OCI-LY3 (cell line): Measurements from ENCODE around the gene KRT79.

ENCODE experiments used
- H2AFZ ChIP-seq: fragments of 200-600, 300-600 bp; shearing (Covaris generic); 2 replicates; pipeline ENCODE4 v1.6.0; 2014; ENCODE audit warnings: antibody characterized with exemption, low read depth, low read length
- H3K27ac ChIP-seq: fragments of 200-600, 300-600 bp; sonication (generic); 2 replicates; pipeline ENCODE4 v1.5.1; 2014; ENCODE audit warnings: mild to moderate bottlenecking, low read length, moderate library complexity, mixed read lengths
- H3K27me3 ChIP-seq: fragments of 200-600, 300-600 bp; sonication (generic); 2 replicates; pipeline ENCODE4 v1.6.1; 2014; ENCODE audit warnings: low read depth, low read length, mixed read lengths
- H3K36me3 ChIP-seq: fragments of 200-600, 300-600 bp; sonication (generic); replicated peaks from 2 replicates; pipeline ENCODE3; 2014; ENCODE audit warnings: low read depth, low read length, mixed read lengths
- H3K4me1 ChIP-seq: fragments of 300-600, 200-600 bp; sonication (generic); 2 replicates; pipeline ENCODE4 v1.6.1; 2014; ENCODE audit warnings: low read length, mixed read lengths
- H3K4me2 ChIP-seq: fragments of 200-600, 300-600 bp; sonication (generic); 2 replicates; pipeline ENCODE4 v1.6.1; 2014; ENCODE audit warnings: low read length, mixed read lengths
- H3K4me3 ChIP-seq: fragments of 300-600, 200-600 bp; sonication (generic); 2 replicates; pipeline ENCODE4 v1.5.1; 2014; ENCODE audit warnings: antibody characterized with exemption, mild to moderate bottlenecking, low read length, moderate library complexity
- H3K79me2 ChIP-seq: fragments of 300-600, 200-600 bp; shearing (Covaris generic); 2 replicates; pipeline ENCODE4 v1.6.1; 2014; ENCODE audit warnings: mild to moderate bottlenecking, low read length, mixed read lengths
- H3K9ac ChIP-seq: fragments of 300-600, 200-600 bp; shearing (Covaris generic); 2 replicates; pipeline ENCODE4 v1.6.0; 2014; ENCODE audit warnings: mild to moderate bottlenecking, low read length, moderate library complexity
- H3K9me3 ChIP-seq: fragments of 200-600, 300-600 bp; shearing (Covaris generic); 2 replicates; pipeline ENCODE4 v1.6.1; 2014; ENCODE audit warnings: low read length, mixed read lengths; ENCODE audit not compliant: insufficient read depth
- H4K20me1 ChIP-seq: fragments of 200-600, 300-600 bp; sonication (generic); 2 replicates; pipeline ENCODE4 v1.6.1; 2016; ENCODE audit warnings: low read length, mixed read lengths; ENCODE audit not compliant: insufficient read depth
- EZH2phosphoT487 ChIP-seq: fragments of 200-600 bp; shearing (Covaris generic); IDR thresholded peaks from 2 replicates; pipeline ENCODE4 v1.6.1; 2018; ENCODE audit warnings: antibody characterized with exemption, mixed run types, low read depth
- TF ChIP-seq, protein P1 (sequence below): fragments of 200-600, 300-600 bp; sonication (generic); IDR thresholded peaks from 2 replicates; pipeline ENCODE4 v1.5.1; 2014; ENCODE audit warnings: antibody characterized with exemption, low read length, low read depth

Gene KRT79

DNA sequence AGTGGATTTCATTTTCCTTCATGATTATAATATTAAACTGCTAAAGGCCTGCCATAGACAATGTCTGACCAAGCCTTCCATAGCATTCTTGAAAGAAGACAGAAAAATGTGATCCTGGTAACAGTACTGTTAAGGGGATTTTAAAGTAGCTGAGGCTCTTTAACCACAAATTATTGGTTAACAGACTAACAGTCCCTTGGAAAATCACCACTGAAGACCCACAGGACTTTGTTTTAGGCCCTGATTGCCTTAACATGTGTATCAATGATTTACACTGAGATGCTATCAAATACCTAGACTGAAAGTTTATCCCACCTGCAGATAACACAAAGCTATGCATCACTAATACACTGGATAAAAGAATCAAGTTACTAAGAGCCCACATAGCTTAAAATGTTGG, 6.0 kb downstream of the KRT79 start:
- H3K4me2 ChIP-seq, result no peak overlapping the region

DNA sequence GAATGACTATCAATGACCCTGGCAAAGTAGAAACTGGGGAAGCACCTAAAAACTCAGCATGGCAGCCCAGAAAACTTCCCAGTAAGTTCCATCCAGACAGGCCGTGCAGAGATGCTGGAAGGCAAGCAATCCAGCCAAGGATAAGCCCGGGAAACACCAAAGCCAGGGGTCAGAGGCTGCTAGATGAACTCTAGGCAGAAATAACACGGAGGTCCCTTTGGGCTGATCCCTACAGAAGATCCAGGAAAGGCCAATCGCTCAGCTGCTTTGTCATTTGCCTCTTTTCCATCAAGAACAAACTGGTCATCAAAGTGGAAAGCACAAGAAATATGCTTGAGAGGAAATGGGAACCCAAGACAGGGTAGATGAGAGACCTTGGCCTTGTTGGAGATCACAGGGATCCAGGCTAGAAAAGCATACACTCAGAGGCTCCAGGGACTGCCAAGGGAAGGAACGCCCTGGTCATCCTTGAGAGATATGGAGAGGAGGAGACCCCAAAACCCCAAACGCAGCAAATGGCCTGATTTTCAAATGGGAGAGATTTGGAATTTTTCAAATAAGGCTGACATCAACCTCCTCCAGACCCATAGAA, 6.5 kb downstream of the KRT79 start:
- Histone ChIP-seq H2AFZ (no peak overlapping the region), H3K4me1 (no peaks in the 10 kb centered on the region), H3K9ac (no peak overlapping the region), H3K9me3 (no peaks in the 10 kb centered on the region), H3K4me2 (no peak overlapping the region), H3K27ac (no peak overlapping the region), H3K79me2 (no peaks in the 10 kb centered on the region), H3K27me3 (peaks cover 25% of the 10 kb centered on the region), H4K20me1 (no peaks in the 10 kb centered on the region), H3K4me3 (no peak overlapping the region), H3K36me3 (no peaks in the 10 kb centered on the region)
- TF ChIP-seq, protein P1, sequence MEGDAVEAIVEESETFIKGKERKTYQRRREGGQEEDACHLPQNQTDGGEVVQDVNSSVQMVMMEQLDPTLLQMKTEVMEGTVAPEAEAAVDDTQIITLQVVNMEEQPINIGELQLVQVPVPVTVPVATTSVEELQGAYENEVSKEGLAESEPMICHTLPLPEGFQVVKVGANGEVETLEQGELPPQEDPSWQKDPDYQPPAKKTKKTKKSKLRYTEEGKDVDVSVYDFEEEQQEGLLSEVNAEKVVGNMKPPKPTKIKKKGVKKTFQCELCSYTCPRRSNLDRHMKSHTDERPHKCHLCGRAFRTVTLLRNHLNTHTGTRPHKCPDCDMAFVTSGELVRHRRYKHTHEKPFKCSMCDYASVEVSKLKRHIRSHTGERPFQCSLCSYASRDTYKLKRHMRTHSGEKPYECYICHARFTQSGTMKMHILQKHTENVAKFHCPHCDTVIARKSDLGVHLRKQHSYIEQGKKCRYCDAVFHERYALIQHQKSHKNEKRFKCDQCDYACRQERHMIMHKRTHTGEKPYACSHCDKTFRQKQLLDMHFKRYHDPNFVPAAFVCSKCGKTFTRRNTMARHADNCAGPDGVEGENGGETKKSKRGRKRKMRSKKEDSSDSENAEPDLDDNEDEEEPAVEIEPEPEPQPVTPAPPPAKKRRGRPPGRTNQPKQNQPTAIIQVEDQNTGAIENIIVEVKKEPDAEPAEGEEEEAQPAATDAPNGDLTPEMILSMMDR, result no peak
- TF ChIP-seq EZH2phosphoT487, result no peak

More for the DNA sequence above, 6.0 kb downstream of the KRT79 start:
- Histone ChIP-seq H3K27ac (no peak overlapping the region), H3K4me1 (no peaks in the 10 kb centered on the region), H3K27me3 (peaks cover 24% of the 10 kb centered on the region), H3K4me3 (no peak overlapping the region), H4K20me1 (no peaks in the 10 kb centered on the region), H3K9ac (no peak overlapping the region), H3K36me3 (no peaks in the 10 kb centered on the region), H3K79me2 (no peaks in the 10 kb centered on the region), H2AFZ (no peak overlapping the region), H3K9me3 (no peaks in the 10 kb centered on the region)
- TF ChIP-seq EZH2phosphoT487, result no peak
- TF ChIP-seq, protein P1, result no peak

DNA sequence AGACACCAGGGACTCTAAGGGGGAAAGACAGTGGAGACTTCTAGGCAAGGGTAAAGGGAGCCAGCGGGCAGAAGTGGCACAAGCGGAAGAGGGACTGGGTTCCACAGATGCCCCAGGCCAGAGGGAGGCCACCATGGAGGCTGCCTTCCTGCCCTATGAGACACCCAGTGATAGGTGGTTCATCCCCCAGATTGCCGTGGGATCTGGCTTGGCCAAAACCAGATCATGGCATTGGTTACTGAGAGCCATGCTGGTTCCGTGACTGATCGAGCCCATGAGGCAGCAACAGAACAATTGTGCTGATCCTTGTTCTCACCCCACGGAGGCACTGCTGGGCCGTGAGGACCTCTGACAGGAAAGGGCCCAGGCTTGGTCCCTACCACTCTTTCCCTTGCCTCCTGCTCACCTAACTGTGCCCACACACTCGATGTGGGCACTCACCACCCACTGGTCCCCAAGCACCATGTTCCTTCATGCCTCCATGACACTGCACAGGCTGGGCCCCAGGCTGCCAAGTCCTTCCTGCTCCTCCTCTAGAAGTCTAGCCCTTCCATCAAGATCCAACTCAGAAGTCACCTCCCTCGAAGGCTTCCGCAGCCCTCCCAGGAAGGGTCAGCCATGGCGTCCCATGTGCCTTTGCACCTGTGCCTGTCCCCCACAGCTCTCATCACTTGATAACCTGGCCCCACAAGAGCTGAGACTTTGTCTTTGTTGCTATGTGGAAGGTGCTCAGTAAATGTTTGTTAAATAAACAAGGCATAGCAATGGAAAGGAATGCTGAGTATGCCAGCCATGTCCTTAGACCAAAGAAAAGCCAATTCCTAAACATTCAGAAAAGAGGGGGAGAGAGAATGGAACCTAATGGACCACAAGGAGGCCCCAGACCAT, 7.3 kb downstream of the KRT79 start:
- TF ChIP-seq, protein P1, result no peak
- no peak for TF ChIP-seq EZH2phosphoT487
- Histone ChIP-seq H3K4me3 (no peak overlapping the region), H3K4me1 (no peaks in the 10 kb centered on the region), H3K27me3 (peaks cover 28% of the 10 kb centered on the region), H3K9ac (no peak overlapping the region), H3K36me3 (no peaks in the 10 kb centered on the region), H3K9me3 (no peaks in the 10 kb centered on the region), H3K4me2 (no peak overlapping the region), H3K27ac (no peak overlapping the region), H2AFZ (no peak overlapping the region), H4K20me1 (no peaks in the 10 kb centered on the region), H3K79me2 (no peaks in the 10 kb centered on the region)

DNA sequence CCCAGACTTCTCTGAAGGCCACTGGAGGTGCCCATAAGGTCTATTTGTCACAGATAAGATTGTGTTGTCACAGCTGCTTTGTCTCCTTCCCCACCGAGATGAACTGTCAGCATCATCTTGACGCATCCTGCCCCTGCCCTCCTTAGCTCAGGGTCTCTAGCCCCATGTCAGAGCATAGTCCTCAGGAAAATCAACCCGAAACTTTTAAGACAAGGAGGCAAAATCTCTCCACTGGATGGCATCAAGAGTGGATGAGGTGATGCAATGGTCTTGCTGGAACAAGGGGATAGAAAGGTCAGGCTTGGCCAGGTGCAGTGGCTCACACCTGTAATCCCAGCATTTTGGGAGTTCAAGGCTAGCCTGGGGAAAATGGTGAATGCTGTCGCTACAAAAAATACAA, 8.2 kb downstream of the KRT79 start:
- Histone ChIP-seq H3K9ac (no peak overlapping the region), H2AFZ (no peak overlapping the region), H4K20me1 (no peaks in the 10 kb centered on the region), H3K4me3 (no peak overlapping the region), H3K4me2 (no peak overlapping the region), H3K27ac (no peak overlapping the region), H3K9me3 (no peaks in the 10 kb centered on the region), H3K27me3 (peaks cover 33% of the 10 kb centered on the region), H3K36me3 (no peaks in the 10 kb centered on the region), H3K79me2 (no peaks in the 10 kb centered on the region), H3K4me1 (no peaks in the 10 kb centered on the region)
- TF ChIP-seq, protein P1, result no peak
- no peak for TF ChIP-seq EZH2phosphoT487
